ENCODE data around the gene PRKAG1.

The PRKAG1 gene

GRCh38 chr12:48961331-48961730 lies 57.2 kb downstream of the PRKAG1 start:
- no peak for DNase-seq

- DNase-seq = no peak
Measured at GRCh38 chr12:48960834-48961233, 57.7 kb downstream of the PRKAG1 start.

DNA sequence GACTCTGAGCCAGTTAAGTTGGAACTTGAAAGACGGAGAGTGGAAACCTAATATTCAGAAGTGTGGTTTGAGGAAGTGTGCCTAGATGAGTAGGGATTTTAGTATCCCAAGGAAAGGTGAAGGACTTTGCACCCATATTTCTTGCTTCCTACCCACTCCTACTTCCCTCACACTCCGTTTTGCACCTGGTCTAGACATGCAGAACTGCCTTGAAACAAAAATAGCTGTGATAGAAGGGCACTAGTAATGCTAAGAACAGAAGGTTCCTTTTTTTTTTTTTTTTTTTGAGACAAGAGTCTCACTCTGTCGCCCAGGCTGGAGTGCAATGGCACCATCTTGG lies 60.6 kb downstream of the PRKAG1 start:
- DNase-seq = no peak

DNA sequence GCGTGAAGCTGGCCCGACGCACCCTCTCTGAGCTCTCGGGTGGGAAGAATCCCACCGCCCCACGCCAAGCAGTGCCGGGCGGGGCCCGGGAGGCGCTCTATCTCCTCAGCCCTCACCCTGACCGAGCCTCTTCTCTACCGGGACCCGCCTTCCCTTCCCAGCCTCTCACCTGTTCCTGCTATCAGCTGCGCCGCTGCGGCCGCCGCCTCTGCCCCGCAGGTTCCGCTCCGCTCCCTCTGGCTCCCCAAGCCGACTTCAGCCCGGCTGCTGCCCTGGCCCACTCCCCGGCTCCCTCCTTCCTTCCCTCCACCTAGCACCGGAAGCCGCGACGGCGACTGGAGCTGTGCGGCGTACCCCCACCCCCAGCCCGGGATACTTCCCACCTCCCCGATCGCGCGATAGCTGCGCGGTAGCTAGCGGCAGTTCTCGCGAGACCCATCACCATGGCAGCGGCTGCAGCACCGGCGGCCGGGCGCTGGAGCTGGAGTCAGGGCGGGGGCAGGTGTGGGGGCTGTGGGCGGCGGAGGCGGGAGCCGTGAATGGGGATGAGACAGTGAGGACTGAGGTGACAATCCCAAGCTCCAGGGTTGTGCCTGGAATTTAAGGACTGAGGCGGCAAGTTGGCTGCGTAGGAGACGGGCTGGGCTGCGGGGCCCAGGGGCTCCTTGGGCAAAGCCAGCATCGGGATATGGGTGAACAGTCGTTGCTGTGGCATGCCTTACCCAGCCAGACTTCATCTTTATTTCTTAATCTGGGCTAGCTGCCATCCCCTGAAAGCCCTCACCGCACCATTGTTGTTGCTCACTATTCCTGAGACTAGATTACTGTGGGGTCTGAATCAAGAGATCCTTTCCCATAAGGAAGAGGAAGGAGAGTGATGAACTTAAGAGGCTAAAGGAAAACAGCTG lies 61.2 kb downstream of the PRKAG1 start, which contains the start of gene ARF3:
ARF3 (minus strand) TSS at position 347 of the 908 bp plus-strand sequence. CDS start 16,392 bp downstream, outside the sequence.
- peak; percentile 82 to 84 (median 84) for DNase-seq

- no peak for DNase-seq
Measured at GRCh38 chr12:48956279-48957140, 62.1 kb downstream of the PRKAG1 start.

DNA sequence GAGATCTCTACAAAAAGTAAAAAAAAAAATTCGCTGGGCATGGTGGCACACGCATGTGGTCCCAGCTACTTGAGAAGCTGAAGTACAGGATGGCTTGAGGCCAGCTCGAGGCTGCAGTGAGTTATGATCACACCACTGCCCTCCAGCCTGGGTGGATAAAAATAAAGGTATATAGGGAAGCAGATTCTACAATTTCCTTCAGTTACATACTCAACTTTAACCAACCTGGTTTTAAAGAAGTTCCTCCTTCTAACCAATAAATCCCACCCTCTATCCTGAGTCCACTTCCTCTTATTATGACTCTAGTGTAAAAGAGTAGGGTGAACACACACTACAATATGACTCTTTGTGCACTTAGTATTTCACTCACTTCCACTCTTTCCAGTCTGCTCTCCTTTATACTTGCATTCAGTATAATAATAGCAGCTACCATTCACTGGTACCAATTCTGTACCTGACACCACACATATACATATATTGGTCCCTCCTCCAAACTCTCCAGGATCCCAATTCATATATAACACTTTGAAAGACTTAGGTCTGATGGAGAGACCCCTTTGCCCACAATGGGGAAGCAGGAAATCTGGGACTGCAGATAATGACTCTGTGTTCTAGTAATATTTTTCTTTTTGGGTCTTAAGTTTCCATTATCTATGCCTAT lies 63.6 kb downstream of the PRKAG1 start:
- DNase-seq = no peak

DNA sequence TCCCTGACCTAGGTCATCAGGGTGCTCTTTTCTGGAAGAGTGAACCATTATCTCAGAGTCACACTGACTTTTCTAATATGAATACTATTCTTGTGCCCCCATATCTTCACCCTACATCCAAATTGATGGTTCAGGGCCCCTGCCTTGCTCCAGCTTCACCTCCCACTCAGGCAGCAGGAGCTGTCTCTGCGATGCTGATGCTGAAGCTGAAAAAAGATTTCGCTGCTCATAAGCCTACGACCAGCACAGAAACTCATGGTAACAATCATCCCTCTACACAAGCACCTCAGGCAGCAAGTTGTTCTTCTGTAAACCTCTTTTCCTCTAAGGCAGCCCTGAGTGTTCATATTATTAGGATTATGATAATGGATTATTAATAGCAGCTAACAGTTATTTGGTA lies 64.5 kb downstream of the PRKAG1 start:
- DNase-seq = no peak

GRCh38 chr12:48952691-48953090 lies 65.9 kb downstream of the PRKAG1 start:
- no peak for DNase-seq
